Measurements from ENCODE around the gene PHF20. TPM values are rescaled to one million over a fixed set of nuclear protein-coding genes. Genes with fewer than 3 reads are reported as not detected.
A peak's percentile ranks its signal among the peaks of the same experiment; 100 is the strongest.
"Not testable (repeated sequence)": the region's sequence is repeated elsewhere in the genome, so short reads cannot be mapped to it uniquely, and the experiment has no call there.

Gene PHF20
- total RNA-seq, 1 experiment from 2014 or later: 24.1 TPM

GRCh38 chr20:35756404-35756803 is 15.4 kb upstream of the PHF20 start:
- H3K4me1 ChIP-seq (replicated peaks): peaks cover 12% of the 10 kb centered on the region
- H3K27ac ChIP-seq: no peak overlapping the region
- no peak overlapping the region for H3K4me3 ChIP-seq
- H3K9me3 ChIP-seq (replicated peaks): no peaks in the 10 kb centered on the region
- DNase-seq (ENCODE audit: low read depth in 1 of 2, low spot score in 2 of 2): no peak
- no peaks in the 10 kb centered on the region; the same call in 1 of the 2 replicates for H3K27me3 ChIP-seq (replicated peaks)
- no peaks in the 10 kb centered on the region for H3K36me3 ChIP-seq

- Histone ChIP-seq H3K4me1 (replicated peaks) (peaks cover 12% of the 10 kb centered on the region), H3K27ac (peak overlapping the region; percentile 62), H3K27me3 (replicated peaks) (no peaks in the 10 kb centered on the region; the same call in 1 of the 2 replicates), H3K4me3 (no peak overlapping the region), H3K36me3 (no peaks in the 10 kb centered on the region), H3K9me3 (replicated peaks) (no peaks in the 10 kb centered on the region)
- no peak for DNase-seq (ENCODE audit: low read depth in 1 of 2, low spot score in 2 of 2)
Measured at GRCh38 chr20:35757098-35757705, 14.6 kb upstream of the PHF20 start.

- H3K4me1 ChIP-seq (replicated peaks): peaks cover 11% of the 10 kb centered on the region
- not testable (repeated sequence) for H3K27ac ChIP-seq; H3K4me3 ChIP-seq; DNase-seq (ENCODE audit: low read depth in 1 of 2, low spot score in 2 of 2); H3K36me3 ChIP-seq; H3K27me3 ChIP-seq (replicated peaks); H3K9me3 ChIP-seq (replicated peaks)
Measured at GRCh38 chr20:35761548-35761947, 10.3 kb upstream of the PHF20 start.

DNA sequence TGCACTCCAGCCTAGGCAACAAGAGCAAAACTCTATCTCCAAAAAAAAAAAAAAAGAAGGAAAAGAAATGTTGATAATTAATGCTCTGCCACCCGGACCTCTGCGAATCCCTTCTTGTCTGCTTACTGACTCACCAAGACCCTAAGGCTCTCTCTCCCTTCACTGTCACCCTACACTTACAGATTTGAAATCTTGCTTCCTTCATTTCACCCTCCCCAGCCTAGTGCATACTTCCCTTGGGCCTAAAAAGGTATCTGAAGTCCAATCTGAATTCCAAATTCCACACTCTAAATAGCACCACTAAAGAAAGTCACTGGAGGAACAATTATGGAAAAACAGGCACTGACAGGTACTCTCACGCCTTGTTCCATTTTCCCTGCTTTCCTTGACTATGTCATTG is 9.4 kb upstream of the PHF20 start:
- Histone ChIP-seq H3K27ac (no peak overlapping the region), H3K4me1 (replicated peaks) (peaks cover 2% of the 10 kb centered on the region), H3K27me3 (replicated peaks) (no peaks in the 10 kb centered on the region), H3K4me3 (no peak overlapping the region), H3K9me3 (replicated peaks) (no peaks in the 10 kb centered on the region), H3K36me3 (no peaks in the 10 kb centered on the region)
- DNase-seq (ENCODE audit: low read depth in 1 of 2, low spot score in 2 of 2): no peak

DNA sequence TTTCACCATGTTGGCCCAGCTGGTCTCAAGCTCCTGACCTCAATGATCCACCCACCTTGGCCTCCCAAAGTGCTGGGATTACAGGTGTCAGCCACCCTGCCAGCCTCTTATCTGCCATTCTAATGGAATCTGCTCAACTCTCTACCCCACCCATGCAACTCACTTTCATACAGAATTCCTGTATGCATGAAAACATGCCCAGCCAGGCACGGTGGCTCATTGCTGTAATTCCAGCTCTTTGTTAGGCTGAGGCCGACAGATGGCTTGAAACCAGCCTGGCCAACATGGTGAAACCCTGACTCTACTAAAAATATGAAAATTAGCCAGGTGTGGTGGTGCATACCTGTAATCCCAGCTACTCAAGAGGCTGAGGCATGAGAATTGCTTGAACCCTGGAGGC is 6.9 kb upstream of the PHF20 start:
- not testable (repeated sequence) for H3K9me3 ChIP-seq (replicated peaks); H3K4me3 ChIP-seq; H3K27ac ChIP-seq; DNase-seq (ENCODE audit: low read depth in 1 of 2, low spot score in 2 of 2); H3K27me3 ChIP-seq (replicated peaks); H3K36me3 ChIP-seq
- peaks cover 15% of the 10 kb centered on the region for H3K4me1 ChIP-seq (replicated peaks)

DNA sequence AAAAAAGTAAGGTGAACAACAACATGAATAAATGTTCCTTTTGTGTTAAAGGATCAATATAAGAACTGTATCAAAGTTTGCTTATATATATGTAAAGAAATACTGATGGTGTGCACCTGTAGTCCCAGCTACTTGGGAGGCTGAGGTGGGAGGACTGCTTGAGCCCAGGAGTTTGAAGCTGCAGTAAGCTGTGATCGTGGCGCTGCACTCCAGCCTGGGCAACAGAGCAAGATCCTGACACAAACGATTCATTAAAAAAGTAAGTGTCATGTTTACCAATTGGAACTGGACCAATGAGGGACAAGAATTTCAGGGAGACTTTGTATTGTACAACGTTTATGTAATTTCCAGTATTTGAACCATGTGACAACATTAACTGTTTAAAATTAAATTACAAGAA is 5.0 kb upstream of the PHF20 start:
- H3K36me3 ChIP-seq: no peaks in the 10 kb centered on the region; the same call in 1 of the 2 replicates
- DNase-seq (ENCODE audit: low read depth in 1 of 2, low spot score in 2 of 2): no peak
- no peak overlapping the region for H3K27ac ChIP-seq
- H3K9me3 ChIP-seq (replicated peaks): no peaks in the 10 kb centered on the region
- no peaks in the 10 kb centered on the region for H3K27me3 ChIP-seq (replicated peaks)
- H3K4me1 ChIP-seq (replicated peaks): peaks cover 15% of the 10 kb centered on the region
- no peak overlapping the region for H3K4me3 ChIP-seq

GRCh38 chr20:35767683-35768481 is 3.9 kb upstream of the PHF20 start:
- Histone ChIP-seq H3K27ac (no peak overlapping the region), H3K9me3 (replicated peaks) (no peaks in the 10 kb centered on the region)
- no peak for DNase-seq (ENCODE audit: low read depth in 1 of 2, low spot score in 2 of 2)

GRCh38 chr20:35768731-35769664 is 2.8 kb upstream of the PHF20 start:
- no peak overlapping the region for H3K4me3 ChIP-seq
- no peaks in the 10 kb centered on the region for H3K9me3 ChIP-seq (replicated peaks)

More at GRCh38 chr20:35767683-35768481, 3.9 kb upstream of the PHF20 start:
- Histone ChIP-seq H3K4me3 (no peak overlapping the region), H3K27me3 (replicated peaks) (no peaks in the 10 kb centered on the region), H3K4me1 (replicated peaks) (peaks cover 19% of the 10 kb centered on the region), H3K36me3 (peaks cover 5% of the 10 kb centered on the region; the same call in 1 of the 2 replicates)

DNA sequence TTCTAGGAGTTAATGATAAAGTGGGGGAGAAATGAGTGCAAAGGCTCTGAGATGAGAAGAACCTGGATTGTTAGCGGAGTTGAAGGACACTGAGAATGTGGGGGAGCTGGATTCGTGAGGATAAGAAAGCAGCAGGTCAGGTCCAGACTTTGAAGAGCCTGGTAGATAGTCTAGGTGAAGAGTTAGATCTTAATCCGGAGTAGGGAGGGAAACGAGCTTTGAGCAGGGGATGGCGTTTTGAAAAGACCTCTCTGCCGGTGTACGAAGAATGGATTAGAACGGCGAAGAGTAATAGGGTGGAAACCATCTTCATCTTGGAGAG is 487 bp upstream of the PHF20 start:
- Histone ChIP-seq H3K36me3 (peaks cover 19% of the 10 kb centered on the region), H3K27me3 (replicated peaks) (no peaks in the 10 kb centered on the region), H3K27ac (peak overlapping the region; percentile 78), H3K4me1 (replicated peaks) (peaks cover 26% of the 10 kb centered on the region), H3K9me3 (replicated peaks) (no peaks in the 10 kb centered on the region), H3K4me3 (peak overlapping the region; percentile 81)
- no peak for DNase-seq (ENCODE audit: low read depth in 1 of 2, low spot score in 2 of 2)

More at GRCh38 chr20:35768731-35769664, 2.8 kb upstream of the PHF20 start:
- peaks cover 26% of the 10 kb centered on the region for H3K4me1 ChIP-seq (replicated peaks)
- peaks cover 5% of the 10 kb centered on the region; the same call in 1 of the 2 replicates for H3K36me3 ChIP-seq
- peak overlapping the region; percentile 66 for H3K27ac ChIP-seq
- DNase-seq (ENCODE audit: low read depth in 1 of 2, low spot score in 2 of 2): peak; percentile 87 to 90
- H3K27me3 ChIP-seq (replicated peaks): no peaks in the 10 kb centered on the region

- no peak for DNase-seq (ENCODE audit: low read depth in 1 of 2, low spot score in 2 of 2)
- peaks cover 26% of the 10 kb centered on the region for H3K4me1 ChIP-seq (replicated peaks)
- peaks cover 27% of the 10 kb centered on the region for H3K36me3 ChIP-seq
- peak overlapping the region; percentile 78 for H3K27ac ChIP-seq
- H3K9me3 ChIP-seq (replicated peaks): no peaks in the 10 kb centered on the region
- H3K4me3 ChIP-seq: peak overlapping the region; percentile 81
- no peaks in the 10 kb centered on the region for H3K27me3 ChIP-seq (replicated peaks)
Measured at GRCh38 chr20:35772563-35773058, 796 bp downstream of the PHF20 start.

- H3K36me3 ChIP-seq: peaks cover 29% of the 10 kb centered on the region
- DNase-seq (ENCODE audit: low read depth in 1 of 2, low spot score in 2 of 2): peak in 1 of 2 experiments; percentile 18
- no peak overlapping the region for H3K4me3 ChIP-seq
- H3K27me3 ChIP-seq (replicated peaks): no peaks in the 10 kb centered on the region
- no peak overlapping the region for H3K27ac ChIP-seq
- H3K9me3 ChIP-seq (replicated peaks): no peaks in the 10 kb centered on the region
- H3K4me1 ChIP-seq (replicated peaks): peaks cover 26% of the 10 kb centered on the region
Measured at GRCh38 chr20:35773154-35773751, 1.4 kb downstream of the PHF20 start.

GRCh38 chr20:35774391-35774790 is 2.6 kb downstream of the PHF20 start:
- no peaks in the 10 kb centered on the region for H3K27me3 ChIP-seq (replicated peaks)
- DNase-seq (ENCODE audit: low read depth in 1 of 2, low spot score in 2 of 2): no peak
- peaks cover 17% of the 10 kb centered on the region for H3K4me1 ChIP-seq (replicated peaks)
- no peak overlapping the region for H3K27ac ChIP-seq
- no peaks in the 10 kb centered on the region for H3K9me3 ChIP-seq (replicated peaks)
- H3K36me3 ChIP-seq: peaks cover 39% of the 10 kb centered on the region
- H3K4me3 ChIP-seq: no peak overlapping the region

GRCh38 chr20:35776513-35777101 is 4.8 kb downstream of the PHF20 start:
- H3K4me1 ChIP-seq (replicated peaks): peaks cover 11% of the 10 kb centered on the region
- no peaks in the 10 kb centered on the region for H3K9me3 ChIP-seq (replicated peaks)
- no peak overlapping the region for H3K27ac ChIP-seq
- H3K36me3 ChIP-seq: peaks cover 44% of the 10 kb centered on the region
- no peaks in the 10 kb centered on the region for H3K27me3 ChIP-seq (replicated peaks)
- no peak for DNase-seq (ENCODE audit: low read depth in 1 of 2, low spot score in 2 of 2)
- H3K4me3 ChIP-seq: no peak overlapping the region

Measured in SJSA1 (cell line).